NCI-H510A (cell line): ENCODE results near the gene C1RL.

Source experiments
- DNase-seq: peaks from one replicate; lab custom pipeline; 2025; lab: John Stamatoyannopoulos, UW

C1RL gene

DNA sequence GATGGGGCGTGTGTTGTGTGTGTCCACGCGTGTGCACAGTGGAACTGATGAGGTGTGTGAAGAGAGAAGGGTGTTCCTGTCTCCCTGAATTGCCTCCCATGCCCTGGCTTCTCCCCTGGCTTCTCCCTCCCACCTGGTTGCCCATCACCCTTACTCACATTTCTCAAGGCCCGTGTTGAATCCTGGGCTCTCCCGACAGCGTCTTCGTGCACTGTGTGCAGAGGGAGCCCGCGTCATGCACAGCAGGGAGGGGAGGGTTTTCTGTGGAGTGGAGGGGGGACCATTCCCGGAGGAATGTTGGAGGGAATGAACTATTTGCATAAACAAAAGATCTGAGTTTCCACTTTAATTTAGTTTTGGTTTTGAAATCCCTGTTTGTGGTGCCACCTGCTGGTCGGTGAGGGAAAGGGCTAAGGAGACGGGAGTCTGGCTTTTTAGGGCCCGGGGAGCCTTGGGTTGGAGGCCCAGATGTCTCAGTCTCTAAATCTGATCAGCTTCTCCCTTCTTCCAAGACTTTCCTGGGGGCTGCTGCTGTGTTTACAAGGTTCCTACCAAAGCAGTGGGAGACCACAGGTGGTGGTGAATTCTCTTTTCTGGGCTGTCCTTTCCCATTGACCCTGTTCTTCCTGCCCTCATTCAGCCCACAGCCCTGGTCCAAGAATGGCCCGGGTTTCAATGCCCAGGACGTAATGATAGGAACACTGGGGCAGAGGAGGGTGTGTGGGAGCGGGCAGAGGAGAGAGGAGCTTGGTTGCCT, 16.6 kb downstream of the C1RL start, which contains the start of gene C1R:
TSS of gene C1R (minus strand) at position 217 of the 757 bp plus-strand sequence. CDS start at position 160, 57 bp downstream.
- no peak for DNase-seq

- no peak for DNase-seq
Observed at GRCh38 chr12:7091660-7092228, 17.3 kb downstream of the C1RL start.

DNA sequence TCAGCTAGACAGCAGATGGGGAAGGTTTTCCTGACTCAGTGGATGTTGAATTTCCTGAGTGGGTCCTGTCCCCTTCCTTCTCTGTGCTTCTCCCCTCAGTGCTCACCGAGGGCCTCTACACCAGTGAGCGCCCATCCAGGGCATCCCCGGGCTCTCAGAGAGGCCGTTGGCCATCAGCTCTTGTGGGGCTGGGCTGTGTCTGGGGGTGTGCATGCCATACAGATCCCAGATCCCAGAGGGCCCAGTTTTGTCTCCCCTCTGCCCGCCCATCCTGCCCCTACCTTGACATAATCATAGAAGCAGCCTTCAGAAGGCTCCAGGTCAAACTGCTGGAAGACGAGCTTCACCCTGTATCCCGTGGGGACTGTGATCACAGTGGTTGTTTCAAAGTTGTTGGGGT, 17.8 kb downstream of the C1RL start:
- no peak for DNase-seq

DNA sequence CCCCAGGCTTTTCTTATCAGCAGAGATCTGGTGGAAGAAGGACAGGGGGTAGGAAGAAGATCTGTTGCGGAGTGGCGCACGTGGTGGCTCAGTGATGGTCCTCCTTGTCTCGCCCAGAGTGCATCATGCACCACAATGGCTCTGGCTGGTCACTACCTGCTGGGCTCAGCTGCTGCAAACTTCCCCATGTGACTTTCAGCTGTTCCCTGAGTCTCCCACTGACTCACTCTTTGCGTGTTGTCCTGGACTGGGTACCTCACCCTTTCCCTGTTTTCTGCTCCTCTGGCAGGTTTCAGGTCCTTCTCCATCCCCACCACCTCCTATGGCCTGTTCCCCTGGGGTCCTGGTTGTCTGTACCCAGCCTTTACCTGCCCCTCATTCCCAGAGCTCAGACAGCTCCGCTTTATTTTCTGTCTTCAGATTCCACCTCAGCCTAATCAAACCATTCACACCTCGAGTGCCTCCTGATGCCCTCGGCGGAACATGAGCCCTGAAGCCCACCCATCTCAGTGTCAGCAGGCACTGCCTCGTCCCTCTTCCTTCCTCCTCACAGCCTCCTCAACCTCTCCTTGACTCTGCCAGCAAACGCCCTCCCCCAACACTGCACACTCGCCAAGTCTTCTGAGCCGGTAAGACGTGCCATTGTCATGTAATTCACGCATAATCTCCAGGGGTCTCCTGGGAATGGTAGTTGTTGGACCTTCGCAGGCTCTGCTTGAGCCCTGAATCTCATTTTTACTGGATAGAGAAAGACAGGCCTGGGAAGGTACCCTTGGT, 18.6 kb downstream of the C1RL start:
- no peak for DNase-seq

- no peak for DNase-seq
Observed at GRCh38 chr12:7089196-7089871, 19.7 kb downstream of the C1RL start.

DNA sequence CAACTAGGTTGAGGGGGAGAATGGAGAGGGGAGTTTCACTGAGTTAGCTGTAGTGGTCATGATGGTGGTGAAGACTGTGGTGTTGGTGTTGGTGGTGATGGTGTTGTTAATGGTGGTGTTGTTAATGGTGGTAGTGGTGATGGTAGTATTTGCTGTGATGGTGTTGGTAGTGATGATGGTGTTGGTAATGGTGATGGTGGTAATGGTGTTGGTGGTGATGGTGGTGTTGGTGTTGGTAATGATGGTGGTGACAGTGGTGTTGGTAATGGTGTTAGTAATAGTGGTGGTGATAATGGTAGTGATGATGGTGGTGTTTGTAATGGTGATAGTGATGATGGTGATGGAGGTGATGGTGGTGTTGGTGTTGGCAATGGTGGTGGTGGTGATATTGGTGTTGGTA, 25.9 kb downstream of the C1RL start:
- DNase-seq: no peak

DNA sequence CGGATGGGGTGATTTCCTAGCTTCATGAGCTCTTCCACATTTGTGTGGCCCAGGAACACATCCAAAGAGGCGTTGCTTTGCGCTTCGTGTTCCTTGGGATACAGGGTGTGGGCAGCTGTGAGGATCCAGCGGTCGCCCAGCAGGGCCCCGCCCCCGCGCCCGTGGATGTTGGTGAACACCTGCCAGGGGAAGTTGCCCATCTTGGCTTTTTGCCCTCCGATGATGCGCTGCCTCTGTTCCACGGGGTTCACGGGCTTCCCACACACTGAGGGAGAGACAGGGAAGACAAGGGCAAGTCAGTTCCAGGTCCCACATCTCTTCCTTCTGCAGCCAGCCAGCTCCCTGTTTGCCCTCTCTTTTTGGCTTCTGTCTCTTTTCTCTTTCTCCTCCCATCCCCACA, 28.0 kb downstream of the C1RL start:
- no peak for DNase-seq

DNA sequence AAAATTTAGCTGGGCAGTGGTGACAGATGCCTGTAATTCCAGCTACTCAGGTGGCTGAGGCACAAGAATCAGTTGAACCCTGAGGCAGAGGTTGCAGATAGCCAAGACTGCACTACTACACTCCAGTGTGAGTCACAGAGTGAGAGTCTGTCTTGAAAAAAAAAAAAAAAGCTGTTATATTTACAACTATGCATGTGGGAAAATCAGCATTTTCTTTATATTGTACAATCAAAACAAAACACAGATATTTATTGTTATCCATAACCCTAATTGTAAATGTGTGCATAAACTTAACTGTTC, 29.2 kb downstream of the C1RL start:
- no peak for DNase-seq

DNA sequence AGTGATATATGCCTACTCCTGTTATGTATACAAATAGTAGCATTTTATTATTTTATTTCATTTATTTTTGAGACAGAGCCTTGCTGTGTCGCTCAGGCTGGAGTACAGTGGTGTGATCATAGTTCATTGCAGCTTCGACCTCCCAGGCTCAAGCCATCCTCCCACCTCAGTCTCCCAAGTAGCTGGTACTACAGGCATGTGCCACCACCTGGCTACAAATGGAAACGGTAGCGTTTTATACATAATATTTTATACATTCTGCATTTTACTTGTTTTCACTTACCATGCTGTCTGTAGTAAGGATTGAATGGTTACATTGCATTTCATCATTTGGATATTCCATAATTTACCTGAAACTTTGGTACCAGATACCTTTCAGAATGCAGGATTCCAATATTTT, 30.9 kb downstream of the C1RL start:
- no peak for DNase-seq

- DNase-seq: no peak
Observed at GRCh38 chr12:7076493-7076892, 32.5 kb downstream of the C1RL start.

- DNase-seq: no peak
Observed at GRCh38 chr12:7075939-7076338, 33.1 kb downstream of the C1RL start.

- no peak for DNase-seq
Observed at GRCh38 chr12:7075518-7075917, 33.5 kb downstream of the C1RL start.

GRCh38 chr12:7073946-7074345, 35.1 kb downstream of the C1RL start:
- DNase-seq: no peak

DNA sequence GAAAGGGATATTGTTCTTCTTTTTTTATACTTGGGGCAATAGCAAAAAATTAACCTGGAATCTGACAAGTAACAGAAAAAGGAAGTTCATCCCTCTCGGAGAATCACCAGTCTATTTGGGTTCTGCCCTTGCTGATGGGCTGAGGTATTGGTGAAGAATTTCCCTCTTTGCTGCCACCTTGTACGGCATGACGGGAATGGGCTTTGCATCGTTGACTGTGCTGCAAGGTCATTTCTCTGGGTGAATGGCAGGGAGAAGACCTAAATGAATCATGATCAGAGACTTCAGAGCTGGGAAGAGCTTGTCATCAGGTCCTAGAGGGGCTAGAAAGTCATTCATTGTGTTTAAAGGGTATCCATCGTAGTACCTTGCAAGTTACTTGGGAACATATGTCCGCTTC, 36.5 kb downstream of the C1RL start:
- no peak for DNase-seq

- DNase-seq: no peak
Observed at GRCh38 chr12:7072035-7072434, 37.0 kb downstream of the C1RL start.

- DNase-seq: no peak
Observed at GRCh38 chr12:7069386-7069785, 39.6 kb downstream of the C1RL start.

DNA sequence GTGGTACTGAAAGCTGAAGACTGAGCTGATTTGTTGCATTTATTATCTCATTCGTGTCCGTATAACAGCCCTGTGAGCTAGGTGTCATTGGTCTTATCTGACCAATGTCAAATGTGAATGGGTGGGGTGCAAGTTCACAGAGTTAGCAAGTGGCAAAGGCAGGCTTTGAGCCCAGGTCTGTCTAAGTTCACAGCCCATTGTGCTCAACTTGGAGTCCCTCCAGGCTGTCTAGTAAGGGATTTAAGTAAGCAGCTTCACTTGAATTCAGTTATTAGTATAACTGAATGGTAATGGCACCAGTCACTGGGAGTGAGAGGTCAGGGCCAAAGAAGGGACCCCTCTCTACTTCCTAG, 40.0 kb downstream of the C1RL start:
- DNase-seq: no peak

- no peak for DNase-seq
Observed at GRCh38 chr12:7068240-7068993, 40.6 kb downstream of the C1RL start.

- DNase-seq: no peak
Observed at GRCh38 chr12:7067096-7067495, 41.9 kb downstream of the C1RL start.

DNA sequence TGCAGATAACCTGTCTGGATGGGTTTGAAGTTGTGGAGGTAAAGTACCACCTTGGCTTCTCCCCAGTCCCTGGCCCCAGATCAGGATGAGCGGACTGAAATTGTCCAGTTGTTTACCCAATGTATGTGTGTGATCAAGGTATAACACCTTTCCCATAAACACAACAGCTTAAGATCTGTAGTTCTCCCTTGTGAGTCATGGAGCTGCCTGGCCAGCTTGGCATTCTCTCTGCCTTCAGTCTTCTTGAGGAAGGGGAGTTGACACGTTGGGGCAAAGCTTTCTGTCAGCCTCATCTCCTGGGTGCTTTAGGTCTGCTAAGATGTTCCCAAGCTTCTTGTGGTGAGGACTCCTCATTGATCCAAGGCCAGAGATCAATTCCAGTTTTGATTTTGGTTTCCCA, 42.4 kb downstream of the C1RL start:
- DNase-seq: no peak

DNA sequence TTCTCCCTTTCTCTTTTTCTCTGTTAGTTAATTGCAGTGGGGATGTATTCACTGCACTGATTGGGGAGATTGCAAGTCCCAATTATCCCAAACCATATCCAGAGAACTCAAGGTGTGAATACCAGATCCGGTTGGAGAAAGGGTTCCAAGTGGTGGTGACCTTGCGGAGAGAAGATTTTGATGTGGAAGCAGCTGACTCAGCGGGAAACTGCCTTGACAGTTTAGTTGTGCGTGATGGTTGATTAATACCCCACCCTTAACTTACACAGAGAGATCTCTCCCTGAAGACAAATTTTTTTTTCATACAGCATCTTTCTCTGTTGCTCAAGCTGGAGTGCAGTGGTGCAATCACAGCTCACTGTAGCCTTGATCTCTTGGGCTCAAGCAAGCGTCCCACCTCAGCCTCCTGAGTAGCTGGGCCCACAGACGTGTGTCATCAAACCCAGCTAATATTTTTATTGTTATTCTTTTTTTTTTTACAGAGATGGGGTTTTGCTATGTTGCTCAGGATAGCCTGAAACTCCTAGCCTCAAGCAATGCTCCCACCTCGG, 43.9 kb downstream of the C1RL start:
- no peak for DNase-seq

GRCh38 chr12:7064516-7064915, 44.5 kb downstream of the C1RL start:
- no peak for DNase-seq
